Measurements from ENCODE around the gene CYB5A. TPM values are rescaled to one million over a fixed set of nuclear protein-coding genes. Genes with fewer than 3 reads are reported as not detected.

The CYB5A gene
- total RNA-seq, 1 donor from 2014 or later = 38.1 TPM

GRCh38 chr18:74275736-74276135, 16.0 kb downstream of the CYB5A start:
- peaks cover 11% of the 10 kb centered on the region for H3K4me1 Mint-ChIP-seq
- H3K36me3 Mint-ChIP-seq (ENCODE audit: low read depth) = peaks cover 2% of the 10 kb centered on the region
- no peak overlapping the region for H3K4me3 Mint-ChIP-seq
- no peak overlapping the region for H3K27ac Mint-ChIP-seq (ENCODE audit: unreplicated experiment)
- no peaks in the 10 kb centered on the region for H3K27me3 Mint-ChIP-seq (ENCODE audit: low read depth)
- DNase-seq (ENCODE audit: low read depth, low spot score) = no peak
- TF ChIP-seq CTCF (conservative IDR thresholded peaks at IDR 0.05) = no peak
- no peaks in the 10 kb centered on the region for H3K9me3 Mint-ChIP-seq

GRCh38 chr18:74274700-74275099, 17.1 kb downstream of the CYB5A start:
- Mint-ChIP-seq H3K36me3 (ENCODE audit: low read depth) (peaks cover 2% of the 10 kb centered on the region), H3K9me3 (no peaks in the 10 kb centered on the region), H3K27me3 (ENCODE audit: low read depth) (no peaks in the 10 kb centered on the region), H3K27ac (ENCODE audit: unreplicated experiment) (no peak overlapping the region), H3K4me1 (peaks cover 8% of the 10 kb centered on the region), H3K4me3 (no peak overlapping the region)
- DNase-seq (ENCODE audit: low read depth, low spot score) = no peak
- TF ChIP-seq CTCF (conservative IDR thresholded peaks at IDR 0.05) = no peak

- Mint-ChIP-seq H3K27ac (ENCODE audit: unreplicated experiment) (no peak overlapping the region), H3K36me3 (ENCODE audit: low read depth) (peaks cover 2% of the 10 kb centered on the region), H3K9me3 (no peaks in the 10 kb centered on the region), H3K27me3 (ENCODE audit: low read depth) (no peaks in the 10 kb centered on the region), H3K4me3 (no peak overlapping the region), H3K4me1 (peaks cover 15% of the 10 kb centered on the region)
- DNase-seq (ENCODE audit: low read depth, low spot score) = no peak
- TF ChIP-seq CTCF (conservative IDR thresholded peaks at IDR 0.05) = no peak
These were observed 18.4 kb downstream of the CYB5A start for GRCh38 chr18:74273394-74273793.

- no peak for DNase-seq (ENCODE audit: low read depth, low spot score)
- no peak for TF ChIP-seq CTCF (conservative IDR thresholded peaks at IDR 0.05)
- Mint-ChIP-seq H3K4me1 (peaks cover 15% of the 10 kb centered on the region), H3K9me3 (no peaks in the 10 kb centered on the region), H3K27me3 (ENCODE audit: low read depth) (no peaks in the 10 kb centered on the region), H3K36me3 (ENCODE audit: low read depth) (peaks cover 2% of the 10 kb centered on the region), H3K27ac (ENCODE audit: unreplicated experiment) (no peak overlapping the region), H3K4me3 (no peak overlapping the region)
These were observed 20.1 kb downstream of the CYB5A start for GRCh38 chr18:74271635-74272034.

GRCh38 chr18:74268933-74269620, 22.7 kb downstream of the CYB5A start:
- no peak overlapping the region for H3K4me3 Mint-ChIP-seq
- H3K4me1 Mint-ChIP-seq = peaks cover 16% of the 10 kb centered on the region
- H3K36me3 Mint-ChIP-seq (ENCODE audit: low read depth) = peaks cover 3% of the 10 kb centered on the region
- H3K27ac Mint-ChIP-seq (ENCODE audit: unreplicated experiment) = no peak overlapping the region
- no peak for DNase-seq (ENCODE audit: low read depth, low spot score)
- no peaks in the 10 kb centered on the region for H3K9me3 Mint-ChIP-seq
- no peaks in the 10 kb centered on the region for H3K27me3 Mint-ChIP-seq (ENCODE audit: low read depth)
- TF ChIP-seq CTCF (conservative IDR thresholded peaks at IDR 0.05) = no peak
